HPDE6-E6E7 (cell line): Measurements from ENCODE around the gene LRRN2.

Source experiments
- DNase-seq: peaks from one replicate; pipeline ENCODE4 v3.0.0; 2011; ENCODE audit warnings: missing footprints; ENCODE audit errors: extremely low spot score

LRRN2 gene

DNA sequence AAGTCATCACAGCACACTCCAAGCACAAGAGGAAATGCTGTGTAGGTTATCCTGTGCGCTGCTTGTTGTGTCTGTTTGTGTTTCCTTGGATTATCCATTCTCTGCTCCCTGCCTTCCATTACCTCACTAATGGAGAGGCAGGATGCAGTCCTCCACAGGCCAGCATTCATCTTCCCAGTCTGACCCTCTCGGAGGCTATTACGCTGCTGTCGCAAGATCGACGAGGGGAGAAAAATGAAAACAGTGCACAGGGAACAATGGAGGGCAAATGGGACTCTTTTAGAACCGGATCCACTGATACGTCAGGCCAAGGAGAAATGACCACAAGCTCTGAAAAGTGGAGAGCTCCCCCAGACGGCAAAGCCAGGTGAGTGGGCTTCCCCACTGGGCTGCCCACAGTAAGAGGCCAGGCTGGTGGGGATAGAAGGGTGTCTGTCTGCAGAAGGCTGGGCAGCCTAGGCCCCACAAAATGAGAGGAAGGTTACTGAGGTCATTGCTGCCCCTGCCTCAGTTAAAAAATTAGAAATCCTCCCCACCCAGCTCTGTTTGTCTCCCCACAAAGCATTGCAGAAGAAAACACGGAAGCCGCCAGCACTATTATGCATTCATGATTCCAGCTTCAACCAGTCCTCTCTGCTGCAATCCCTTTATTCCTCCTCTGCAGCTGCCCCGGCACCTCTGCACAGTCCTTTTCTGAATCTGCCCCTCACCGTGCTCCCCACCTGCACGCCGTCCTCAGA is 21.7 kb downstream of the LRRN2 start:
- no peak for DNase-seq

DNA sequence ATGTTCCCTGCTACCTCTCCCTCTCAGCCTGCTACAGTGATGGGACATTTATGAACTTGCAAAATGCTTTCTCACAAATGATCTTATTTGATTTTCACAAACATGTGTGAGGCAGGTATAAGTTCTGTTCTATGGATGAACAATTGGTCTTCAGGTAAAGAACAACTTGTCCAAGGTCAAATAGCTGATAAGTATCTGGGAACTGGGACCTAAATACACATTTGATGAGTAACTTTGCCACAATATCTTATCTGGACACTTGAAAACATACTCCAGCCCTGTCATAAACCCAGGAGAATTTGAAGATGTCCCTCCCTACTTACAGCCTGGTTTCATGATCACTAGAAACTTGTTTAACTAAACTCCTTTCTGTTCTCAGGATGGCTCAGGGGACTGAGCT is 23.0 kb downstream of the LRRN2 start:
- no peak for DNase-seq

DNA sequence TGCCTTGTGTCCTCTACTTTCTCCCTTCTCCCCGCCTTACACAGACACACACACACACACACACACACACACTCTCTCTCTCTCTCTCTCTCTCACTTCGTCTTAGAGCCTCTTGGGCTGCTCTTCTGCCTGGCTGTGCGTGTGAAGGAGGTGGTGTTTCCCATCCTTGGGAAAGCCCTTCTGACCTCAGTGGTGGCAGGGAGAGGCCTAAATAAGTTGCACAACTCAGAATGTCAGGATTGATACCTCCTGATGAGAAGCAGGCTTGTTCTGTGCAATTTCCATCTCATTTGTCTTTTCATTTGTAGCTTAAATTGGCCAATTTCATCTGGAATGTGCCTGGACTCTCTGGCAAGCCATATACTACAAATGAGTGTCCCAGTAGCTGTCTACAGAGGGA is 25.0 kb downstream of the LRRN2 start:
- no peak for DNase-seq

DNA sequence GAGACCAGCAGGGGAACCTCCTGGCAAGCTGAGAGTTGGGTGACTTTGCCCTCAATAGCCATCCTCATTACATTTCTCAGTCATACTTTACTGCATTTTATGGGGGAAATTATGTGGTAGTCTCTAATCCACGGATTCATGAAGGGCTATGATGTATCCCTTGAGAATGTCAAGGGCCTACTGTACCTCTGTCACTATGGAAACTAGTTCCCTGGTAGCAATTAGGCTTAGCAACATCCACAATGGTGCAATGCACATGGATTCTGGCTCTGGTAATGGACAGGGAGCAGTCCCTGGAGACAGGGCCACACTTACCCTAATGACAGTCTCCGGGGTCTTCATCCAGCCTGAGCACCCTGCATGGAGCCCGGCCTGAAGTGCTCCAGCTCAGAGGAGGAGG is 26.5 kb downstream of the LRRN2 start:
- DNase-seq, result no peak

DNA sequence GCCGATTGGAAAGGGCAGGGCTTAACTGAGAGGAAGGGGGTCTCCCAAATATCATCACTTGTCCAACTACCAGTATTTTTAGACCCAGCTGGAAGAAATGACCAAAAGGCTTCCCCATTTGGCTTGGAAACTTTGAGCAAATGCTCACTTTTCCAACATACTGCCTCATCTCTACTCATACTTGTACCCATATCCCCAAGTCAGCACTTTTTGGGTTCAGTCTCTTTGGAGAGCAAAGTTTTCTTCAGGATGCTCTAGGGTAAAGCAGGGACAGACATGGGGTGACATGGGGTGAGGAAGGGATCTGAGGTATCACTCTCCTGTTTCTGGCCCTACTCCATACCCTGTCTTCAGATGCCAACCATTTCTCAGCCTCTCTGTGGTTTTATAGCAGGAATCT is 27.2 kb downstream of the LRRN2 start:
- DNase-seq, result no peak

DNA sequence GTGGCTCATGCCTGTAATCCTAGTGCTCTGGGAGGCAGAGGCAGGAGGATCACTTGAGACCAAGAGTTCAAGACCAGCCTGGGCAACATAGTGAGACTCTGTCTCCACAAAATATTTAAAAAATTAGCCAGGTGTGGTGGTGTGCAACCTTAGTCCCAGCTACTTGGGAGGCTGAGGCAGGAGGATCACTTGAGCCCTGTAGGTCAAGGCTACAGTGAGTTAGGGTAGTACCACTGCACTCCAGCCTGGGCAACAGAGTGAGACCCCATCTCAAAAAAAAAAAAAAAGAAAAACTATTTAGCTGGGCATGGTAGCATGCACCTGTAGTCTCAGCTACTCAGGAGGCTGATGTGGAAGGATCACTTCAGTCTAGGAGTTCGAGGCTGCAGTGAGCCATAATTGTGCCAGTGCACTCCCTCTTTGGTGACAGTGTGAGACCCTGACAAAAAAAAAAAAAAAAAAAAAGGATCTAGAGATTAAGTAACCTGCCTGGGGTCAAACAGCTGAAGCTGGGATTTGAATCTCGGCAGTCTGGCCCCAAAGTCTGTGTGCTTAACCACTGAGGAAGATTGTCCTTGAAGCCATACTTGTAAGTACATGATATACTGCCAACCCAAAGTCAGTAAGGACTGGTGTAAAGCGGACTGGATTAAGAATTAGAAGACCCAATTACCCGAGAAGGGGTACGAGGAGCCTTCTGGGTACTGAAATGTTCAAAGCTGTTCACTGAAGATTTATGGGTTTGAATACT is 31.8 kb downstream of the LRRN2 start:
- no peak for DNase-seq

DNA sequence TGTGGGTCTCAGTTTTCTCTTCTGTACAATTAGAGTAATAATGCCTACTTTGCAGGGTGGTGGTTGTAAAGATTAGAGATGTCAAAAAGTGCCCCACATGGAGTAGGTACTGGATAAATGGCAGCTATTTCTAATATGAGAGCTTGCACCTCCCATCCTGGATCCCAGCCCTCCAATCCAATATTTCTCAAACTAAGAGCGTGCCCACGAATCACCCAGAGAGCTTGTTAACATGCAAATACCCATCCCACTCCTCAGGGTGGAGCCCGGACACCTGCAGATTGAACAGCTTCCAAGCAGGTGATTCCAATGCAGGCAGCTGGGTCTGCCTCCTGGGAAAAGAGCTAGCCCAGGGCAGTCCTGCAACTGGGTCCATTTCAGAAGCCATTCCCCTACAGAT is 33.0 kb downstream of the LRRN2 start:
- no peak for DNase-seq

DNA sequence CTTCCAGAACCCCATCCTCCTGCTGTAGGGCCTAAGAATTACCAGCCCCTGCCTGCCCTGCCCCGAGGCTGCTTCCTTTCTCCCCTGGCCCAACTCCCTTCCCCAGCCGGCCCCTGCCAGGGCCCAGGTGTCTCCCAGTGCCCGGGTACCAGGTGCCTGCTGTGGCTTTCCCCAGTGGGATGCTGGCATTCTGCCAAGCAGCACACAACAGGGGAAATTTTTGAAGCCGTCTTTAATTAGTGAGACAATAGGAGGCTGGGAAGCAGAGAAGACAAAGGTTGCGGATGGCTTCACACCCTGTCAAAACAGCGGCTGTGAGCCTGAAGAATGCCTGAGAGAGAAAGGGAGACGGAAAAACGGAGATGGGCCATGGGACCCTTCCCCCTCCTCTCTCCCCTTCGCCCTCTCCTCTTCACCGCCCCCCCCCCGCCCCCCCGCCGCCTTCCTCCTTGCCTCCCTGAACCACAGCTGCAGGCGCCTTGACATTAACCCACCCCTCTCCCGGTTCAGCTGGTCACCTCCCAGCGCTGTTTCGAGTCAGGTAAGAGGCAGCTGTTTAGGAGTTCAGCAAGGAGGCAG is 33.6 kb downstream of the LRRN2 start:
- no peak for DNase-seq

DNA sequence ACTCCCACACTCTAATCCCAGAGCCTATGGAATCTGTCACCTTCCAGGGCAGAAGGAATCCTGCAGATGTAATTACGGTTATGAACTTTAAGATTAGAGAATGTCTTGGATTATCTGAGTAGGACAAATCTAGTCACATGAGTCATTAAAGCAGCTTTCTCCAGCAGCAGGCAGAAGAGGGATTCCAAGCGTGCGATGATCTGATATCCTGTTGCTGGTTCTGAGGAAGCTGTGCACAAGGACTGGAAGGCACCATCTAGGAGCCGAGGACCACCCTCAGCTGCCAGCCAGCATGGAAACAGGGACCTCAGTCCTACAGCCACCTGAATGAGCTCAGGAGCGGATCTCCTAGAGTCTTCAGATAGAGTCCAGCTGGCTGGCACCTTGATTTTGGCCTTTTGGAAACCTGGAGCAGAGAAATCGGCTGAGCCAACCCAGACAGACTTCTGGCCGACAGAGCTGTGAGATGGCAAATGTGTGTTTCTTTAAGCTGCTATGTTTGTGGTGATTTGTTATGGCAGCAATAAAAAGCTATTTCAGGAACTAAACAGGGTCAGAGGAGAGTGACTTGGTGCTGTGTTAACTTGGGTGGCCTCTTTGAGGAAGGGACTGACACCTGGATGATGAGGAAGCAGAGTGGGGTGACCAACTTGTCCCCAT is 34.5 kb downstream of the LRRN2 start:
- no peak for DNase-seq

DNA sequence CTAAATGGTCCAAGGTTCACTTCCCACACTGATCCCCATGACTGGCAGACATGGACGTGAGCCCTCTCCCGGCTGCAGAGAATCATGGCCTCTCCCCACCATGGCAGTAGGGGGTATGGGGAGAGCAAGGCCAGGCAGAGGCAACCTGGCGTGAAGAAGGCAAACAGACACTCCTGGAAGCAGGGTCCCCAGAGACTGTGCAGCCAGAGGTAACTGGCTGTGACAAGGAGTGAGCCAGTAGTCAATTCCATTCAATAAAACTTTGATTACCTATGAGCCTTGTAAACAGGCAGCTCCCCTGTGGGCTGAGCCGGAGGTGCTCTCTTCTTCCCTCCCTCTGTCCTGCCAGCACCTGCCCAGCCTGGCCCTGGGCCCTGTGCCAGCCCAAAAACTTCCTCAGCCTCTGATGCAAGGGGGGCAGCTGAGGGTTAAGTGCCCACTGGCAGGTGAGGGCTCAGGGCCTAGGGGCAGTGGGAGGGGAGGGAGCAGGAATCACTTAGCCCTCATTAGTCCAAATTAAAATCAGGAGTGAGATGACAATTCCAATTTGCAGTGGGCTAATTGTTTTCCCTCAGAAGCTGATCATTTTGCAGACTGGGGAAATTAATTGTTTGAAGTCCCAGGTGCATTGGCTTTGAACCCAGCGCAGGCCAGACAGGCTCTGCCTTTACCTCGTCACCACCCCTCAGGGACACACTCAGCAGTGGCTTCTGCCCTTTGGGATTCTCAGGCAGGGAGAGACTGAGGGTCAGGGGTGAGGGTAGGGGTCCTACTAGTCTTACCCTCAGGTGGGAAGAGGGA is 35.6 kb downstream of the LRRN2 start:
- no peak for DNase-seq

DNA sequence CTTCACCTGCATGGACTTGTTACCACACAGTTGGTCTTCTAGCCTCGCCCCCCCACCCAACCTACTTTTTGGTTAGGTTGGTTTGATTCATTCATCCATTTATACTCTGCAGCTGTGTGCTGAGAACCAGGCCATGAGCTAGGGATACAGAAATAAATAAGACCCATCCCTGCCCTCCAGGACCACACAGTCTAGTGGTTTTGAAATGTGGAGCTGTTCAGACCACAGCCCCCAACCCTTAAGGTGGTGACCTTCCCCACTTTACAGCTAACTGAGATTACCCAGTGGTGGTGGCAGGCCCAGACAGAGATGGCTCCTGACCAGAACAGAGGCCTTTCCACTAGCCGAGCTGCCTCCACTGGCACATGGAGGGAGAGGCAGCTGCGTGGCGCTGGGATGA is 37.0 kb downstream of the LRRN2 start:
- DNase-seq, result no peak

DNA sequence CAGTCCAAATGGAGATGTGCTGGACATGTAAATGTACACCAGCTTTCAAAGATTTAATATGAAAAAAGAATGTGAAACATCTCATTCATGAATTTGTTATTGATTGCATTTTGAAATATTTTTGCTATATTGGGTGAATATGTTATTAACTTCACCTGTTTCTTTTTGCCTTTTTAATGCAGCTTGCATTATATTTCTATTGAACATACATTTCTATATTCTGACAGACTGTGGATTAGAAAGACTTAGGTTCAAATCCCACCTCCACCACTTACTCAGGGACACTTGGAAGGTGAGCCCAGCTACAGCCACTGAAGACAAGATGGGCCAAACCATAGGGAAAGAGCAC is 37.8 kb downstream of the LRRN2 start:
- no peak for DNase-seq

DNA sequence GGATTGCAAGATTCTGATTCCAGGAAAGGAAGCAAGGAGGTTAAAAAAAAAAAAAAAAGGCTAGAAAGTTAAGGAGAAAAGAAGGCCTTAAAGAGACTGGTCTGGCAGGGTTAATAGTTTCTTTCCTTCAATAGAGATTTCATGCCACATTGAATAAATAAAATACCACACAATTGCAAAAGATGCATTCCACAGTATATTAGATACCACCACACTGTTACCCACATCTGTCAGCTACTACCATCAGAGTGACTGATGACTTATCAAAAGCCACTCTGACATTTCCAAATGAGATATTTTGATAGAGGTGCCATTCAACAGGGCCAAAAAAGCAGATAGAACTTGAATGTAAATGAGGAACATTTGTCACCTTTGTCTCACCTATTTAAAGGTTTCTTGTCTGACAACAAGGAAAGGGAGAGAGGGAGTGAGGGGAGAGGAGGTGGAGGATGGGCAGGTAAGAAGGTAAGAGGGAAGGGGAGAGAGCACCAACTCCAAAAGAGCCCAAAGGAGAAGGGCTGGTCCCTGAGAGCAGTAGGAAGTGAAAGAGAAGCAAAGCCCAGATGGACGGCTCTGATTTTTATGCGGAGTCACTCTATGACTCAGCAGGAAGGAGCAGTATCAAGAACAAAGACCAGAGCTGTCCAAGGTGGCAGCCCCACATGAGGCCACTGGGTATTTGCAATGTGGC is 38.3 kb downstream of the LRRN2 start:
- DNase-seq, result peak; percentile 78

DNA sequence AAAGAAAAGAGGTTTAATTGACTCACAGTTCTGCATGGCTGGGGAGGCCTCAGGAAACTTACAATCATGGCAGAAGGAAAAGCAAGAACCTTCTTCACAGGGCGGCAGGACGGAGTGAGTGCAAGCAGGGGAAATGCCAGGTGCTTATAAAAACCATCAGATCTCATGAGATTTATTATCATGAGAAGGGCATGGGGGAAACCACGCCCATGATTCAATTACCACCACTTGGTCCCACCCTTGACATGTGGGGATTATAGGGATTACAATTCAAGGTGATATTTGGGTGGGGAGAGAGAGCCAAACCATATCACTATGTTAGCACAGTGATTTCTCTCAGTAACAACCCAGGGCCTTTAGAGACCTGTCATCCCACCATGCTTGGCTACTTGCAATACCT is 39.9 kb downstream of the LRRN2 start:
- DNase-seq, result no peak

DNA sequence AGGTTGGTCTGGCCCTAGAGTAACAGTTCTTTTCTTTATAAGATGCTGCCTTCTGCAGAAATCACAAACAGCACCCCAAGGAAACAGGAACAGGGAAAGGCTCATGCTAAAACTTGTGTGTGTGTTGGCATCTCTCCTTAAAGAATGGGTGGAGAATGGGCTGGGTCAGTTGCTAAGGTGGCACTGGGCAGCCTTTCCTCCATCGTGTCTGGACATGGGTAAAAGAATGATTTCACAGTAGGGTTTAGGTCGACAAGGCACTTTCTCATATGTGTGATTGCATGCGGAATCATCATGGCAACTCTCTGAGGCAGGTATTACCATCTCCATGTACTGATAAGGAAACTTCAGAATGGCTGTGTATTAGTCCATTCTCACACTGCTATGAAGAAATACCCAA is 40.3 kb downstream of the LRRN2 start:
- no peak for DNase-seq

DNA sequence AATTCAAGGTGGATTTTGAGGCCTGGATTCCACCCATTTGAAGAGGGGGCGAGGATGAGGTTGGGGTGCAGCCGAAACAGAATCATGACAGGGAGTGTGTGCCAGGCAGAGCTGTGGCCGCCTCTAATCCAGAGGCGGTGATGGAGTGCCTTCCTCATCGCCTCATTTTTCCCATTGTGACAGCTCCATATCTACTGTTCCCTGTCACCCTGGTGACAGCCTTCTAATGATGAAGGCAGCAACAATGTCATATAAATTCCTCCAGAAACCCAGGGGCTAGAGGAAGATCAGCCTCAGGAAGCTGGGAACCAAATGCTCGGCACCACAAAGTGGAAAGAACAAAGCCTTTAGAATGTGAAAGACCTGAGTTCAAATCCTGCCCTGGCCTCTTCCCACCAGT is 42.0 kb downstream of the LRRN2 start:
- DNase-seq, result no peak

DNA sequence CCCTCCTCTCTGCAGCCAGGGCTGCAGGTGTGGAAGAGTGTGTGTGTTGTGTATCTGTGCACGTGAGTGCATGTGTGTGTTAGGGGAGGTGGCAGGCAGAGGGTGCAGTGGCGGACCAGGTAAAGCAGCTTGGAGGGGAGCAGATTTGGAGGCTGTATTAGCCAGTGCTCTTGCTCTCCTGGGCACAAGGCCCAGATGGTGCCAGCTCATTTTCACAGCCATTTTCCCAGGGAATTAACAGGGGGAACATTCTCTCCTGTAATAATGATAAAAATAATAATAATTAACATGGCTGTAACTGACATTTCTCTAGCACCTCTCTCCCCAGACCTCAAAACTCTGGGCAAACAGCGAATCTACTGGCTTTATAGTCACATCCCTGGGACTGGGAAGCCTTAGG is 43.6 kb downstream of the LRRN2 start:
- DNase-seq, result no peak

DNA sequence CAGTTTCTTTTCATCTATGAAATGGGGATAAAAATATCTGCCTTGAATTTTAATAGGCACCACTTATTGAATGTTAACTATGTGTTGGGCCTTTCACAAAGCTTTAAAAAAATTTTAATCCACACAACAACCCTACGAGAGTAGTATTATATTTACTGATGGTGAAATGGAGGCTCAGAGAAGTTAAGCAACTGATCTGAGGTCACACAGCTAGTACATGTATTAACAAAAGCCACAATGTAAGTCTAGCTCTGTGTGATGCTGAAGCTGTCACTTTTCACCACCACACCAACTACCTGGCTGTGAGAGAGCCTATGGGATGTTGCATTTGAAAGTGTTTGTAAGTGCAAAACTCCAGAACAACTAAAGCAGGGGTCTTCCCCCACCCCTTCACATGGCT is 44.1 kb downstream of the LRRN2 start:
- DNase-seq, result no peak

DNA sequence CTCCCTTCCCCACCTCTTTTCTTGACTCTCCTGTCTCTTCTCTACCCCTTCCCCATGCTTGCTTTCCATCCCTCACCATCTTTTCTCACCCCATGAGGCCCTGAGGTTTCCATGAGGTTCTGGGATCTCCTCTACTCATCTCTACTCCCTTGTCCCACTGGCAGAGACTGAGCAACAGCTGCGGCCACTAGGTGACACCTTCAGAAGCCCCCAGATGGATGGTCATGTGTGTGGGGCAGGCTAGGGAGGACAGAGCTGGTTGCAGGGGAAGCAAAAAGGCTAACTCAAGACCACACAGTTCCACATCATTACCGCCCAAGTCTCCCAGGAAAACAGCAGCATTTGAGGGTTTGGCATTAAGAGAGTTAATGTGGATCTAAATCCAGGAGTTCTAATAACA is 45.0 kb downstream of the LRRN2 start:
- no peak for DNase-seq

DNA sequence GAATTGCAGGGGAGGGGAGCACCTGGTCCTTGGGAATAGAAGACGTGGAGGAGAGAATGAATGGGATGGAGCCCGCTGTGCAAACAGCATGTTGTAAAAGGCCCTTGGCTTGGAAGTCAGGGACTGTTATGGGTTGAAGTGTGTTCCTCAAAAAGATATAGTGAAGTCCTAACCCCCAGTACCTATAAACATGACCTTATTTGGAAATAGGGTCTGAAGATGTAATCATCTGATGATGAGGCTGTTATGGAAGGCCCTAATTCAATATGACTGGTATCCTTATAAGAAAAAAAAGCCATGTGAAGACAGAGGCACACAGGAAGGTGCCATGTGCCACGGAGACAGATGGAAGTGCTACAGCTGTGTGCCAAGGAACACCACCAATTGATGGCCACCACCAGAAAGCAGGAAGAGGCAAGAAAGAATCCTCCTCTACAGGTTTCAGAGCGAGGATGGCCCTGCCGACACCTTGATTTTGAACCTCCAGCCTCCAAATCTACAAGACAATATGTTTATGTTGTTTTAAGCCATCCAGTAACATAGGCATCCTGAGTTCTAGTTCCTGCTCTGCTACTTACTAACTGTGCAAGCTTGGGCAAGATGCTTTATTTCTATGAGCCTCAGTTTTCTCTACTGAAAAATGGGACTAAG is 51.2 kb downstream of the LRRN2 start:
- DNase-seq, result no peak

DNA sequence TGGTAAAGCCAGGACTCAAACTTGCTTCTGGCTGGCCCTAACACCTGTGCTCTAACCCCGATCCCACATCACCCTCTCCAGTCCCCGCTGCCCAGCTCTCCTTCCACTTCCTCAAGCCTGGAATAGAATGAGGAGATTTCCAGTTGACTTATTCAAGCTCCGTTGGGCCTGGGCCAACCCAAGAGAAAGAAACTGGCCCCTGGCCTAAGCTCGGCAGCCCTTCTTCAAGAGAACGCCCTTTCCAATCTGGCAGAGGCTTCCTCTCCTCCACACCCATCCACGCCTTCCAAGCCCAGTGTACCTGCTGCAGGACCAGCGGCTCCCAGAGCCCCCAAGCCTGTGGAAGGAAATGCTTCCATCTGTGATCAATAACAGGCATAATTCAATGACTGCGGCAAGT is 51.9 kb downstream of the LRRN2 start:
- DNase-seq, result no peak
